K562 (cell line): ENCODE measurements around the gene CFAP58. TPM values are rescaled to one million over a fixed set of nuclear protein-coding genes. Genes with fewer than 3 reads are reported as not detected.

Experiments
- ATAC-seq: fragments of 200-7000 bp; cut with Tn5 transposase; 3 replicates; pipeline ENCODE4 v1.9.1; 2020; ENCODE audit warnings: moderate library complexity
- BruUV-seq: library from RNA; stranded (reverse); fragments of 400-500 nt; replicated peaks from 2 replicates; lab custom pipeline; 2021; lab: Mats Ljungman, UMichigan
- CTCF ChIA-PET: fragments of 300-600 bp; formaldehyde crosslinking; extraction: SDS; loops from one replicate; lab custom pipeline; 2021; ENCODE audit warnings: low intra/inter-chr PET ratio; lab: Yijun Ruan, JAX
- POLR2A ChIA-PET: fragments of 300-600, 350-650 bp; sonication (Branson Sonifier 250); formaldehyde crosslinking; extraction: SDS; loops from one replicate; lab custom pipeline; 2021; ENCODE audit warnings: antibody characterized with exemption, inconsistent platforms; lab: Yijun Ruan, JAX
- DNase-seq, 4 experiments: peaks; one replicate each; pipeline versions ENCODE4 v3.0.0 to v3.0.0-alpha.2; 2011 to 2018; ENCODE audit warnings: low spot score in 3 of 4, mixed read lengths in 3 of 4; ENCODE audit errors: extremely low read depth in 1 of 4
- FAIRE-seq: peaks from 2 replicates; lab custom pipeline; 2011; peaks lifted over from hg19 to GRCh38; lab: Jason Lieb, UNC
- H2AFZ ChIP-seq: 2 replicates; pipeline ENCODE4 v1.6.0; 2011; ENCODE audit warnings: low read depth, low read length, control low read depth, inconsistent platforms
- H3K27ac ChIP-seq: fragments of 200-600 bp; 3 replicates; pipeline ENCODE4 v1.8.0; 2011; ENCODE audit warnings: low read depth, mild to moderate bottlenecking, control low read depth, inconsistent platforms, low read length, moderate library complexity, mixed read lengths; ENCODE audit errors: extremely low read depth
- H3K27me3 ChIP-seq, 2 experiments: fragments of 300-600 bp in 1 of 2; 2 replicates in 1 of 2; 3 replicates in 1 of 2; pipeline versions ENCODE4 v1.6.0 to v1.8.0; 2011; ENCODE audit warnings: inconsistent platforms in 2 of 2, low read length in 2 of 2, mild to moderate bottlenecking in 1 of 2, mixed read lengths in 1 of 2, moderate library complexity in 1 of 2; ENCODE audit not compliant: control insufficient read depth in 2 of 2, insufficient read depth in 2 of 2
- H3K36me3 ChIP-seq: fragments of 300-600 bp; 3 replicates; pipeline ENCODE4 v1.8.0; 2011; ENCODE audit warnings: mild to moderate bottlenecking, low read length, inconsistent platforms; ENCODE audit not compliant: control insufficient read depth, insufficient read depth
- H3K4me1 ChIP-seq, 2 experiments: fragments of 200-600 bp in 1 of 2; replicated peaks in 1 of 2; 2 replicates in 1 of 2; 3 replicates in 1 of 2; pipeline versions ENCODE4 v1.5.1 to v1.8.0; 2011; ENCODE audit warnings: inconsistent platforms in 2 of 2, low read length in 2 of 2, mild to moderate bottlenecking in 1 of 2, mixed read lengths in 1 of 2, moderate library complexity in 1 of 2; ENCODE audit not compliant: control insufficient read depth in 2 of 2, insufficient read depth in 2 of 2
- H3K4me2 ChIP-seq: 2 replicates; pipeline ENCODE4 v1.6.1; 2011; ENCODE audit warnings: low read length, control low read depth, inconsistent platforms, mixed read lengths; ENCODE audit not compliant: insufficient read depth
- H3K4me3 ChIP-seq: fragments of 200-600 bp; sonication (generic), shearing (Covaris generic); 2 replicates; pipeline ENCODE4 v1.5.1; 2016; ENCODE audit warnings: control low read depth, inconsistent platforms
- H3K79me2 ChIP-seq: fragments of 200-600 bp; 3 replicates; pipeline ENCODE4 v1.8.0; 2011; ENCODE audit warnings: low read length, inconsistent platforms; ENCODE audit not compliant: control insufficient read depth, insufficient read depth
- H3K9ac ChIP-seq, 2 experiments: 2 replicates each; pipeline versions ENCODE4 v1.6.0 to v1.6.1; 2011; ENCODE audit warnings: low read depth in 2 of 2, low read length in 2 of 2, control low read depth in 1 of 2, inconsistent platforms in 1 of 2, mild to moderate bottlenecking in 1 of 2, mixed read lengths in 1 of 2; ENCODE audit not compliant: insufficient read depth in 1 of 2
- H3K9me1 ChIP-seq: one replicate; pipeline ENCODE4 v1.6.0; 2011; ENCODE audit warnings: inconsistent platforms, mild to moderate bottlenecking, low read length, moderate library complexity; ENCODE audit not compliant: control insufficient read depth, insufficient read depth
- H3K9me3 ChIP-seq: replicated peaks from 2 replicates; pipeline ENCODE4 v1.5.1; 2011; ENCODE audit warnings: low read depth, low read length, inconsistent platforms; ENCODE audit not compliant: control insufficient read depth, insufficient read depth
- H4K20me1 ChIP-seq: replicated peaks from 2 replicates; pipeline ENCODE4 v1.6.1; 2011; ENCODE audit warnings: low read length, inconsistent platforms, mixed read lengths; ENCODE audit not compliant: control insufficient read depth, insufficient read depth
- CHD2 ChIP-seq: IDR thresholded peaks from 2 replicates; pipeline ENCODE4 v1.6.1; 2011; ENCODE audit warnings: low read depth, low read length
- CXXC5 ChIP-seq: fragments of 250-450 bp; sonication (Bioruptor Pico); IDR thresholded peaks from 2 replicates; pipeline ENCODE4 v1.8.0; 2022; ENCODE audit warnings: inconsistent platforms, mild to moderate bottlenecking, moderate library complexity
- EHMT2 ChIP-seq: fragments of 450-650 bp; IDR thresholded peaks from 2 replicates; pipeline ENCODE4 v1.6.1; 2018; ENCODE audit warnings: antibody characterized with exemption
- HNRNPH1 ChIP-seq: fragments of 200-400 bp; formaldehyde crosslinking; optimal IDR thresholded peaks from 2 replicates; pipeline ENCODE3; 2017; ENCODE audit warnings: low read depth, mild to moderate bottlenecking, low read length, moderate library complexity
- KAT8 ChIP-seq: fragments of 450-650 bp; IDR thresholded peaks from 2 replicates; pipeline ENCODE4 v1.6.1; 2016; ENCODE audit warnings: low read depth, mild to moderate bottlenecking
- LCOR ChIP-seq: sonication (generic); formaldehyde crosslinking; IDR thresholded peaks from 2 replicates; pipeline ENCODE4 v1.8.0; 2022; ENCODE audit warnings: mild to moderate bottlenecking, missing genetic modification reagents
- MCM7 ChIP-seq, 2 experiments: fragments of 450-650 bp; IDR thresholded peaks; 2 replicates each; pipeline ENCODE4 v1.6.1; 2016 to 2018
- MEIS2 ChIP-seq: fragments of 450-650 bp; IDR thresholded peaks from 2 replicates; pipeline ENCODE4 v1.6.1; 2014; ENCODE audit warnings: mild to moderate bottlenecking; ENCODE audit not compliant: partially characterized antibody
- PRMT5 ChIP-seq: sonication (generic); formaldehyde crosslinking; IDR thresholded peaks from 2 replicates; pipeline ENCODE4 v1.5.0; 2020; ENCODE audit warnings: missing genetic modification reagents
- RAD21 ChIP-seq, 2 experiments: fragments of 250-450 bp in 1 of 2; fragments of 450-650 bp in 1 of 2; sonication (Bioruptor Pico) in 1 of 2; formaldehyde crosslinking in 1 of 2; IDR thresholded peaks in 1 of 2; conservative IDR thresholded peaks in 1 of 2; 2 replicates each; pipeline versions ENCODE4 v1.4.0 to v1.8.0; 2020 to 2022; ENCODE audit warnings: mild to moderate bottlenecking in 2 of 2, moderate library complexity in 1 of 2
- SMARCA4 ChIP-seq: fragments of 450-650 bp; IDR thresholded peaks from 2 replicates; pipeline ENCODE4 v1.6.1; 2016
- TAF1 ChIP-seq: IDR thresholded peaks from 2 replicates; pipeline ENCODE4 v1.6.1; 2011; ENCODE audit warnings: mild to moderate bottlenecking, low read length, moderate library complexity; ENCODE audit not compliant: insufficient read depth, control insufficient read depth, severe bottlenecking; ENCODE audit errors: extremely low read depth
- TSHZ1 ChIP-seq: fragments of 250-450 bp; sonication (Bioruptor Pico); IDR thresholded peaks from 2 replicates; pipeline ENCODE4 v1.4.0; 2020; ENCODE audit warnings: mild to moderate bottlenecking, moderate library complexity
- ZFP1 ChIP-seq: fragments of 450-650 bp; formaldehyde crosslinking; IDR thresholded peaks from 2 replicates; pipeline ENCODE4 v1.4.0; 2020; ENCODE audit warnings: mild to moderate bottlenecking, mixed read lengths
- ZKSCAN3 ChIP-seq: fragments of 250-450 bp; sonication (Bioruptor Pico); IDR thresholded peaks from 2 replicates; pipeline ENCODE4 v1.4.0; 2020
- WGBS: fragments of 100-300 bp; shearing (Covaris generic); methylation state at CpG from one replicate; pipeline ENCODE4 v1.1.6; 2016; ENCODE audit warnings: low coverage, mixed read lengths; ENCODE audit not compliant: insufficient coverage; ENCODE audit errors: missing lambda C conversion rate; 5-methylcytosine and 5-hydroxymethylcytosine counted together
- in situ Hi-C: fragments of 300-500 bp; cut with MboI; formaldehyde crosslinking; loops from 4 replicates; pipeline ENCODE4 v1.15.0; 2018; ENCODE audit warnings: inconsistent platforms, mixed read lengths
- intact Hi-C: fragments of 100-400 bp; cut with micrococcal nuclease; formaldehyde crosslinking; loops from 2 replicates; pipeline ENCODE4 v1.14.2; 2022
- polyA plus RNA-seq, 8 experiments: library from polyadenylated mRNA; depleted of rRNA in 4 of 8; stranded (reverse) in 5 of 8; unstranded in 3 of 8; fragments of >200 nt; fragmentation: Nextera tagmentation in 2 of 8; fragmentation: Illumina TruSeq in 1 of 8; extraction: Ambion mirVana in 2 of 8; extraction: Trizol in 1 of 8; gene quantifications; 2 replicates each; pipeline versions ENCODE4 v1.2.1 to v1.2.3, GENCODE V29; 2011 to 2014; ENCODE audit warnings: inconsistent platforms in 1 of 8, missing spikeins in 1 of 8
- total RNA-seq, 7 experiments: library from RNA; depleted of rRNA in 6 of 7; stranded (reverse); fragments of >200 nt in 6 of 7; fragmentation: Illumina TruSeq in 2 of 7; extraction: Trizol in 2 of 7; gene quantifications; 2 replicates each; pipeline versions ENCODE4 v1.2.1 to v1.2.3, GENCODE V29; 2011 to 2021; ENCODE audit warnings: low replicate concordance in 1 of 7
- TF ChIP-seq, protein P1 (sequence below): fragments of 450-650 bp; formaldehyde crosslinking; IDR thresholded peaks from 2 replicates; pipeline ENCODE4 v1.4.0; 2022; ENCODE audit warnings: mild to moderate bottlenecking, moderate library complexity
- TF ChIP-seq, protein P2 (sequence below), 2 experiments: fragments of 250-450 bp in 1 of 2; fragments of 450-650 bp in 1 of 2; sonication (Bioruptor Pico) in 1 of 2; IDR thresholded peaks; 2 replicates each; pipeline versions ENCODE4 v1.6.1 to v1.8.0; 2016 to 2021; ENCODE audit warnings: mild to moderate bottlenecking in 2 of 2, moderate library complexity in 2 of 2, missing compliant biosample characterization in 1 of 2, missing genetic modification characterization in 1 of 2
- TF ChIP-seq, protein P3 (sequence below): fragments of 250-450 bp; sonication (Bioruptor Pico); IDR thresholded peaks from 2 replicates; pipeline ENCODE4 v1.8.0; 2021; ENCODE audit warnings: borderline replicate concordance, mild to moderate bottlenecking, moderate library complexity; ENCODE audit not compliant: poor library complexity, severe bottlenecking

The CFAP58 gene
- total and polyA plus RNA-seq, 9 of the 15 experiments (the other 6 are each of a cell fraction or from before 2014, with no cell fraction given), result 0.08 to 2.0 (median 0.71) TPM

DNA sequence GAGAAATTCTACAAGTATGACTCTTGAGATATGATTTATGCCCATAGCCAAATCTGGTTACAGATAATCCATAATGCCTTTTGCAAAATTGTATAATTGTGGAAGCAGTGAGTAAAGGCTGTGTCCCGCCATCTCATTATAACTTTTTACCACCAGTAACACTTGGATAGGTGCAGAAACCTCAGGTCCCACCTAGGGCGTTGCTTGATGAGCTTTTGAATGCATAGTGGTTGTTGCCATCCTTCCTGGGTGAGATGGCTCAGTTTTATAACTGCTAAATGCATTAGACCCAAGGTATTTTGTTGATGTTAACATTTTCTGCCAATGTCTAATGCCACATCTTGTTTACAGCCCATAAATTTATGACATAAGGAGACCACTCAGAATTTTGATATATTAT is 42.9 kb downstream of the CFAP58 start (continued):
- no peak for TF ChIP-seq MEIS2
- TF ChIP-seq, protein P1, sequence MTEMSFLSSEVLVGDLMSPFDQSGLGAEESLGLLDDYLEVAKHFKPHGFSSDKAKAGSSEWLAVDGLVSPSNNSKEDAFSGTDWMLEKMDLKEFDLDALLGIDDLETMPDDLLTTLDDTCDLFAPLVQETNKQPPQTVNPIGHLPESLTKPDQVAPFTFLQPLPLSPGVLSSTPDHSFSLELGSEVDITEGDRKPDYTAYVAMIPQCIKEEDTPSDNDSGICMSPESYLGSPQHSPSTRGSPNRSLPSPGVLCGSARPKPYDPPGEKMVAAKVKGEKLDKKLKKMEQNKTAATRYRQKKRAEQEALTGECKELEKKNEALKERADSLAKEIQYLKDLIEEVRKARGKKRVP (CRISPR knock-in tag), result no peak
- TF ChIP-seq CXXC5 (CRISPR knock-in tag), result no peak
- TF ChIP-seq SMARCA4, result no peak
- TF ChIP-seq, protein P2, sequence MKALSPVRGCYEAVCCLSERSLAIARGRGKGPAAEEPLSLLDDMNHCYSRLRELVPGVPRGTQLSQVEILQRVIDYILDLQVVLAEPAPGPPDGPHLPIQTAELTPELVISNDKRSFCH (CRISPR knock-in tag; IDR thresholded peaks at IDR 0.05), result no peak
- TF ChIP-seq, protein P2 (tag; IDR thresholded peaks at IDR 0.05), result no peak
- TF ChIP-seq HNRNPH1, result no peak
- TF ChIP-seq CHD2, result no peak
- TF ChIP-seq MCM7 (IDR thresholded peaks at IDR 0.05), result no peak
- TF ChIP-seq ZKSCAN3 (CRISPR knock-in tag), result no peak
- no peak for TF ChIP-seq ZFP1
- TF ChIP-seq LCOR (CRISPR knock-in tag), result no peak
- TF ChIP-seq KAT8, result no peak

- FAIRE-seq (no peak), DNase-seq (no peak), ATAC-seq (no peak)
- H4K20me1 ChIP-seq, result no peaks in the 10 kb centered on the region
- H3K4me1 ChIP-seq, result no peaks in the 10 kb centered on the region
- H3K27ac ChIP-seq, result no peak overlapping the region
- intact Hi-C loops (no loop called here), in situ Hi-C loops (no loop called here)
- no peaks in the 10 kb centered on the region for H3K36me3 ChIP-seq
- no peaks in the 10 kb centered on the region for H3K9me3 ChIP-seq
- no peak overlapping the region for H2AFZ ChIP-seq
- CTCF ChIA-PET, result no interaction called here
- H3K79me2 ChIP-seq, result no peaks in the 10 kb centered on the region
- 0% methylated on average over 8 of the region's 8 CpGs for WGBS
- POLR2A ChIA-PET, result no interaction called here
- no peak overlapping the region for H3K4me2 ChIP-seq
- H3K27me3 ChIP-seq, result no peaks in the 10 kb centered on the region; a peak in 1 of 5 replicates
- no peak overlapping the region for H3K4me3 ChIP-seq
- H3K9ac ChIP-seq, result no peak overlapping the region
- BruUV-seq, result no TSS peak
- H3K9me1 ChIP-seq, result no peaks in the 10 kb centered on the region
- TF ChIP-seq TSHZ1 (no peak), RAD21 (CRISPR knock-in tag; conservative IDR thresholded peaks at IDR 0.05 in 1 of 2, IDR thresholded peaks at IDR 0.05 in 1 of 2) (no peak), TAF1 (no peak), PRMT5 (no peak), EHMT2 (no peak)
- TF ChIP-seq, protein P3, sequence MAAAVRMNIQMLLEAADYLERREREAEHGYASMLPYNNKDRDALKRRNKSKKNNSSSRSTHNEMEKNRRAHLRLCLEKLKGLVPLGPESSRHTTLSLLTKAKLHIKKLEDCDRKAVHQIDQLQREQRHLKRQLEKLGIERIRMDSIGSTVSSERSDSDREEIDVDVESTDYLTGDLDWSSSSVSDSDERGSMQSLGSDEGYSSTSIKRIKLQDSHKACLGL (CRISPR knock-in tag), result no peak
Observed at GRCh38 chr10:104403636-104404035, 50.0 kb downstream of the CFAP58 start.
